ENCODE results near the gene TBC1D22A. TPM values are rescaled to one million over a fixed set of nuclear protein-coding genes. Genes with fewer than 3 reads are reported as not detected.

TBC1D22A gene
- total RNA-seq, 1 experiment from 2014 or later = 32.6 TPM

DNA sequence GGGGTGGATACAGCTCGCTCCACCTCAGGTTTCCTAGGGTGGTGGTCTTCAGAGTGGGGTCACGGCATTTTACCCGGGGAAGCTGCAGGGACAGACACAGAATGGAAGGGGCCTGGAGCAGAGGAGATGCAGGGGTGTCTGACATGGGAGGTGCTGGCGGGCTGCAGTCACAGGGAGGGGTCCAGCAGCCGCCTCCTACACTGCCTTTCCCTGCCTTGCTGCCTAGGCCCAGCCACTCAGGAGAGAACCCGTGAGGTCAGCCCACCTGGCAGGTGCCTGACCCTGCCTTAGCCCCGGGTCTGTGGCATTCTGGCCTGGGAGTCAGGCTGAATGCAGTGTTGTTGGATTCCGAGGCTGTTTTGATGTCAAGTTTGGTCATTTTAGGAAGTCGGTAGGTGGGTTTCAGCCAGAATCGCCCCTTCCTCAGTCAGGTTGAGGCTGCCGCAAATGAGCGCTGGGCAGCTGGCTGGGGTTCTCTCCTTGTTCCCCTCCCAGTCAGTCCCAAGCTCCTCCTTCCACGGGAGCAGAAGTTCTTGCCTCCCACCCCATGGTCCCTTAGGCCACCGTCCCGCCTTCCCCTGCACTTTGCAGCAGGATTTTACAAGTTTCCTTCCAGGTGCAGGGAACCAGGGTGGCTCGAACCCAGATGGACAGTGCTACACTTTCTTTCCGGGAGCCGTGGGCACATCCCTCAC is 294.5 kb downstream of the TBC1D22A start:
- DNase-seq = no peak
- no TSS peak for BruUV-seq (replicated peaks)
- Histone ChIP-seq H3K4me1 (no peaks in the 10 kb centered on the region), H3K4me3 (ENCODE audit: low read depth, low read length) (no peak overlapping the region), H3K36me3 (ENCODE audit: control insufficient read depth, insufficient read depth, low read length) (no peaks in the 10 kb centered on the region), H3K9me3 (no peaks in the 10 kb centered on the region), H3K27me3 (replicated peaks; ENCODE audit: control insufficient read depth, insufficient read depth, low read length) (no peaks in the 10 kb centered on the region)
- Mint-ChIP-seq H3K27ac (ENCODE audit: unreplicated experiment) (no peak overlapping the region), H3K9me3 (ENCODE audit: unreplicated experiment) (no peaks in the 10 kb centered on the region), H3K4me1 (ENCODE audit: low read depth, unreplicated experiment) (no peaks in the 10 kb centered on the region), H3K27me3 (ENCODE audit: insufficient read depth, unreplicated experiment) (no peaks in the 10 kb centered on the region), H3K36me3 (ENCODE audit: insufficient read depth, unreplicated experiment) (peaks cover 9% of the 10 kb centered on the region), H3K4me3 (ENCODE audit: unreplicated experiment) (no peak overlapping the region)
- intact Hi-C loops (cut with micrococcal nuclease; ENCODE audit: unreplicated experiment) = no loop called here
- TF ChIP-seq CTCF (IDR thresholded peaks at IDR 0.05; ENCODE audit: insufficient read depth in 1 of 2, low read depth in 1 of 2, low read length in 1 of 2, severe bottlenecking in 1 of 2, unreplicated experiment in 1 of 2) = no peak
- ChIA-PET CTCF (no interaction called here), POLR2A (no interaction called here)

- no peak for DNase-seq
- peaks cover 14% of the 10 kb centered on the region for H3K36me3 Mint-ChIP-seq (ENCODE audit: insufficient read depth, unreplicated experiment)
- no peak overlapping the region for H3K4me3 Mint-ChIP-seq (ENCODE audit: unreplicated experiment)
- no TSS peak for BruUV-seq (replicated peaks)
- Histone ChIP-seq H3K4me3 (ENCODE audit: low read depth, low read length) (no peak overlapping the region), H3K9me3 (no peaks in the 10 kb centered on the region), H3K27me3 (replicated peaks; ENCODE audit: control insufficient read depth, insufficient read depth, low read length) (no peaks in the 10 kb centered on the region), H3K4me1 (no peaks in the 10 kb centered on the region), H3K36me3 (ENCODE audit: control insufficient read depth, insufficient read depth, low read length) (no peaks in the 10 kb centered on the region)
- POLR2A ChIA-PET = no interaction called here
- CTCF ChIA-PET = no interaction called here
- intact Hi-C loops (cut with micrococcal nuclease; ENCODE audit: unreplicated experiment) = no loop called here
- H3K4me1 Mint-ChIP-seq (ENCODE audit: low read depth, unreplicated experiment) = no peaks in the 10 kb centered on the region
- TF ChIP-seq CTCF (IDR thresholded peaks at IDR 0.05; ENCODE audit: insufficient read depth in 1 of 2, low read depth in 1 of 2, low read length in 1 of 2, severe bottlenecking in 1 of 2, unreplicated experiment in 1 of 2) = no peak
- no peak overlapping the region for H3K27ac Mint-ChIP-seq (ENCODE audit: unreplicated experiment)
- no peaks in the 10 kb centered on the region for H3K9me3 Mint-ChIP-seq (ENCODE audit: unreplicated experiment)
- H3K27me3 Mint-ChIP-seq (ENCODE audit: insufficient read depth, unreplicated experiment) = no peaks in the 10 kb centered on the region
These were observed 295.6 kb downstream of the TBC1D22A start for GRCh38 chr22:47057916-47058585.

DNA sequence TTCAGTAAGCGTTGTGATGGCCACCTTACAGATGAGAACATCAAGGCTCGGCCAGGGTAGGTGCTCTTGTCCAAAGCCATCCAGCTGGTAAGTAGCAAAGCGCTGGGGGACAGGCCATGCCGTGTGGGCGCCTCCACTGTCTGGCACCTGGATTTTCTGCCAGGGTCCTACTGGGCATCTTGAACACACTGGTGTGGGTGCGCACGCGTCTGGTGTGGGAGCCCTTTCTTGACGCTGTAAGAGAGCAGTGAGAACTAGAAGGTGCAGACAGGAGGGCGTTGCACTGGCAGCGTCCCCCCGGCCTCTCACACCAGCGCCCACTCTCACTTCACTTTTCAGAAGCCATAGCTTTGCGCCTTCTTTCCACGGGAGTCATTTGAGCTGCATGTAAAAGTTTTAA is 296.6 kb downstream of the TBC1D22A start:
- intact Hi-C loops (cut with micrococcal nuclease; ENCODE audit: unreplicated experiment) = no loop called here
- CTCF ChIA-PET = no interaction called here
- H3K27me3 ChIP-seq (replicated peaks; ENCODE audit: control insufficient read depth, insufficient read depth, low read length) = no peaks in the 10 kb centered on the region
- no peaks in the 10 kb centered on the region for H3K4me1 Mint-ChIP-seq (ENCODE audit: low read depth, unreplicated experiment)
- H3K4me3 ChIP-seq (ENCODE audit: low read depth, low read length) = no peak overlapping the region
- H3K9me3 Mint-ChIP-seq (ENCODE audit: unreplicated experiment) = no peaks in the 10 kb centered on the region
- peaks cover 14% of the 10 kb centered on the region for H3K36me3 Mint-ChIP-seq (ENCODE audit: insufficient read depth, unreplicated experiment)
- H3K36me3 ChIP-seq (ENCODE audit: control insufficient read depth, insufficient read depth, low read length) = no peaks in the 10 kb centered on the region
- no peak overlapping the region for H3K27ac Mint-ChIP-seq (ENCODE audit: unreplicated experiment)
- no peaks in the 10 kb centered on the region for H3K27me3 Mint-ChIP-seq (ENCODE audit: insufficient read depth, unreplicated experiment)
- H3K4me1 ChIP-seq = no peaks in the 10 kb centered on the region
- POLR2A ChIA-PET = no interaction called here
- no TSS peak for BruUV-seq (replicated peaks)
- H3K4me3 Mint-ChIP-seq (ENCODE audit: unreplicated experiment) = no peak overlapping the region
- no peak for DNase-seq
- no peaks in the 10 kb centered on the region for H3K9me3 ChIP-seq
- no peak for TF ChIP-seq CTCF (IDR thresholded peaks at IDR 0.05; ENCODE audit: insufficient read depth in 1 of 2, low read depth in 1 of 2, low read length in 1 of 2, severe bottlenecking in 1 of 2, unreplicated experiment in 1 of 2)
